HG02981 (cell line): ENCODE measurements around the gene DNAJC5.
"Not testable (repeated sequence)": the region's sequence is repeated elsewhere in the genome, so short reads cannot be mapped to it uniquely, and the experiment has no call there.

Source experiments
- ATAC-seq: cut with Tn5 transposase; IDR thresholded peaks from one replicate; pipeline ENCODE4 v1.9.1; 2021; ENCODE audit warnings: mild to moderate bottlenecking, moderate library complexity; ENCODE audit not compliant: unreplicated experiment

DNAJC5 gene

DNA sequence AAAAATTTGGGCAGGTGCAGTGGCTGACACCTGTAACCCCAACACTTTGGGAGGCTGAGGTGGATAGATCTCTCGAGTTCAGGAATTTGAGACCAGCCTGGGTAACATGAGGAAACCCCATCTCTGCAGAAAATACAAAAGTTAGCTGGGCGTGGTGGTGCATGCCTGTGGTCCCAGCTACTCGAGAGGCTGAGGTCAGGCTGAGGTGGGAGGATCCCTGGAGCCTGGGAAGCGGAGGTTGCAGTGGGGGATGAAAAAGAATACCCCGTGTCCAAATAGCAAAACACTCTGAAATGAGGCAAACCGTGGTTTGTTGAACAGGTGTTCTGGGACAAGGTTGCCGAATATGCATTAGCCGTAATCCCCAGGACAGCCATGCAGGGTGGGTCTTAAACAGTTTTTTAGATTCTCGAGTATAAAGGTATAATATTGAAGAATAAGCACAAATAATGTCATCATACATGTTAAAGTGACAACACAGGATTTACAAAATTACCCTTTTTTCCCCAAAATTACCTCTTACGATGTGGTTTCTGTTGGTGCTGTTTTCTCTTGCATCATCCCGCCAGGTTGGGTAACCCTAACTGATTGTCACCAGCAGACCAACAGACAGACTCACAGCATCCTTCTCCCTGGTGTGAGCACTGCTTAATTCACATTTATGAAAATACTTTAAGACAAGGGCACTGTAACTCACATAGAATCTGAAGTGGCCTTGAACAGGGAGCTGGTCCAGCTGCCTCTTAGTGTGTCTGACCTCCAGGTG lies 9.1 kb downstream of the DNAJC5 start:
- no peak for ATAC-seq

GRCh38 chr20:63908008-63908682 lies 13.2 kb downstream of the DNAJC5 start:
- ATAC-seq = no peak

- ATAC-seq = no peak
Observed at GRCh38 chr20:63911176-63911575, 16.2 kb downstream of the DNAJC5 start.

DNA sequence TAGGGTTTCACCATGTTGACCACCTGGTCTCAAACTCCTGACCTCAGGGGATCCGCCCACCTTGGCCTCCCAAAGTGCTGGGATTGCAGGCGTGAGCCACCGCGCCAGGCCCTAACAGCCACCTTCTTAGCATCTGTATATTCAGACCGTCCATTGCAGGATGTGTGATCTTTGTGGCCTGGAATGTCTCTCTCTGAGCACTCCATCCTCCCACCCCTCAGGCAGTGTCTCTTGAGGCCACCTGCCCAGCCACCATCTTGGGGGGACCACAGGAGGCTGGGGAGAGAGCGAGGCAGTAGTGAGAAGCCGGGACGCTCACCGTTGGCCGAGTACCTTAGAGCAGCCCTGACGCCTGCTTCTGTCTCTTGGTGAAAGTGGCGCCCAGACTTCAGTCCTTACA lies 18.8 kb downstream of the DNAJC5 start:
- ATAC-seq = no peak

DNA sequence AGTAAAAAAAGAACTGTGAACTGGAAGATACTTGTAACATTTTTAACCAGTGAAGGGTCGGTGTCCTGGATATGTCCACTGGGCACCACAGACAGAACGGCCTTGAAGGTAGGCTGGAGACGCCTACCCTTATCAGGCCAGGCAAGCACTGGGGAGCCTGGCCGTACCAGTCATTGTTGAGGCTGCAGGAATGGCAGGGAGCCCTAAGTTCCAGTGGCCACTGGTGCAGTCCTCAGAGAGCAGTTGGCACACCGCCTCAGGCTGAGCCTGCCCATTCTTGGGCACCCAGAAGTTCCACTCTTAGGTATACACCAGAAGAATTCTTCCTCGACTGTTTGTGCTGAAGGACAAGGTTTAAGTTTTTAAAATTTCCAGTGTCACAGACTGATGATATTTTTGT lies 20.5 kb downstream of the DNAJC5 start:
- no peak for ATAC-seq

DNA sequence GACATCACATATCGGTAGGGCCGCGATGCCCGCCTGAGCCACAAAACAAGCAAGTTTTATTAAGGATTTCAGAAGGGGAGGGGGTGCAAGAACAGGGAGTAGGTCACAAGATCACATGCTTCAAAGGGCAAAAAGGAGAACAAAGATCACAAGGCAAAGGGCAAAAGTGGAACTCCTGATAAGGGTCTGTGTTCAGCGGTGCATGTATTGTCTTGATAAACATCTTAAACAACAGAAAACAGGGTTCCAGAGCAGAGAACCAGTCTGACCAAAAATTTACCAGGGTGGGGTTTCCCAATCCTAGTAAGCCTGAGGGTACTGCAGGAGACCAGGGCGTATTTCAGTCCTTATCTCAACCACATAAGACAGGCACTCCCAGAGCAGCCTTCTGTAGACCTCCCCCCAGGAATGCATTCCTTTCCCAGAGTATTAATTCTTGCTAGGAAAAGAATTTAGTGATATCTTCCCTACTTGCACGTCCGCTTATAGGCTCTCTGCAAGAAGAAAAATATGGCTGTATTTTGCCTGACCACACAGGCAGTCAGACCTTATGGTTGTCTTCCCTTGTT lies 21.5 kb downstream of the DNAJC5 start:
- ATAC-seq = not testable (repeated sequence)

- ATAC-seq = no peak
Observed at GRCh38 chr20:63917811-63918210, 22.9 kb downstream of the DNAJC5 start.

- no peak for ATAC-seq
Observed at GRCh38 chr20:63919130-63919529, 24.2 kb downstream of the DNAJC5 start.

DNA sequence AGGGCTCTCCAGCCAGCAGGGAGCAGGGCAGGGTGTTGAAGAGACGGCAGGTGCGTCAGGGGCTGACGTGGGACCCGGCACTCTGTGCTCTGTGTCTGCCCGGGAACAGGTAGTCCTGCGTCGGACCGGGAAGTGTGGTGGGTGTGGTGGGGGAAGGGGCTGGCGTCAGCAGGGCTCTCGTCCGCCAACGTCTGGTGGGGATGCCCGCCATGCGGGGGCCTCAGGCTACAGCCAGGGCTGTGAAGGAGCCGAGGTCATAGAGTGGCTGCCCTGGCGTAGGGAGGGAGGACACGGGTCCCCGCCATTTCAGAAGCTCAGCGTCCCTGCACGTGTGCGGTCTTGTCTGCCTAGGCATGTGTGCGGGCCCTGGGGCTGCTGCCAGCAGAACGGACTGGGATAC lies 25.3 kb downstream of the DNAJC5 start:
- ATAC-seq = no peak

- no peak for ATAC-seq
Observed at GRCh38 chr20:63923651-63924050, 28.7 kb downstream of the DNAJC5 start.

DNA sequence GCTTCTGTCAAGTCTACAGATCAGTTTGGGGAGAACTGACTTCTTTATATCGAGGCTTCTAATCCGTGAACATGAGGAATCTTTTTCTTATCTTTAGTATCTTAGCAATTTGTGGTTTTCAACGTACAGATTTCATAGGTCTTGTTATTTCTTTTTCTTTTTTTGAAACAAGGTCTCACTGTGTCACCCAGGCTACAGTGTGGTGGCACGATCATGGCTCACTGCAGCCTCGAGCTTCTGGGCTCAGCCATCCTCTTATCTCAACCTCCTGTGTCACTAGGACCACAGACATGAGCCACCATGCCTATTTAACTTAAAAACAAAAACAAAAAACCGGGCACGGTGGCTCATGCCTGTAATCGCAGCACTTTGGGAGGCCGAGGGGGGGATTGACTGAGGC lies 29.3 kb downstream of the DNAJC5 start:
- no peak for ATAC-seq

DNA sequence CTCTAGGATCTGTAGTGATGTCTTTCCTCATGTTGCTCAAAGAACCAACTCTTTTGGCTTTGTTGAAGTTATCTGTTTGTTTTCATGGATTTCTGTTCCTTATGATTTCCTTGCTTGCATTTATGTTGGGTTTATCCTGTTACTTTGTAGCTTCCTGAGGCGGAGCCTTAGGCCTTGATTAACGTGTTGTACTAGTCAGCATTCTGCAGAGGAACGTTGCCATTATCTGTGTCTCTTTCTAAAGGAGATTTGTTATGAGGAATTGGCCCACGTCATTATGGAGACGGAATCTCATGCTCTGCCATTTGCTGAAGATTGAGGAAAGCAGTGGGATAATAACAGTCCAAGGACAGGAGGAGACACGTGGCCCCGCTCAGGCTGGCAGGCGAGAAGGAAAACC lies 31.4 kb downstream of the DNAJC5 start:
- no peak for ATAC-seq

GRCh38 chr20:63929071-63929470 lies 34.1 kb downstream of the DNAJC5 start:
- no peak for ATAC-seq

GRCh38 chr20:63929473-63929883 lies 34.6 kb downstream of the DNAJC5 start:
- ATAC-seq = not testable (repeated sequence)

DNA sequence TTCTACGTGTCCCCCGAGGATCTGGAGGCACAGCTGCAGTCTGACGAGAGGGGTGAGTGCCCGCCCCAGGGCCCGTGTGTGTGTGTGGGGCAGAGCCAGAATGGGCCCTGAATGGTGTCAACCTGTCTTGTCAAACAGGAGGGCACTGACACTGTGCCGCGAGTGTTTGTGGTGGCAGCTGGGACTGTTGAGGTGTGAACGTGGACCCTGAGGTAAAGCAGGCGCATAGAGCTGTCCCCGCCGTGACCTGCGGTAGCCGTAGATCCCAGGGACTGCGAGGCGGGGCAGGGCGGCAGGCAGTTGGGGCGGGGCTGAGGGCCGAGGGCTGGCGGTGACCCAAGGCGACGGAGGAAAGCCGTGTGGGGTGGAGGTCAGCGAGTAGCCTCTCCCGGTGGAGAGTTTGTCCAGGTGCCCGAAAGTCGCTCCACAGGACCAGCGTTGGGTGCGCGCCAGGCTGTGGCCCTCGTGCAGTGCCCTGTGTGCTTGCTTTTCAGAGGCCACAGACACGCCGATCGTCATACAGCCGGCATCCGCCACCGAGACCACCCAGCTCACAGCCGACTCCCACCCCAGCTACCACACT lies 36.1 kb downstream of the DNAJC5 start:
- no peak for ATAC-seq

DNA sequence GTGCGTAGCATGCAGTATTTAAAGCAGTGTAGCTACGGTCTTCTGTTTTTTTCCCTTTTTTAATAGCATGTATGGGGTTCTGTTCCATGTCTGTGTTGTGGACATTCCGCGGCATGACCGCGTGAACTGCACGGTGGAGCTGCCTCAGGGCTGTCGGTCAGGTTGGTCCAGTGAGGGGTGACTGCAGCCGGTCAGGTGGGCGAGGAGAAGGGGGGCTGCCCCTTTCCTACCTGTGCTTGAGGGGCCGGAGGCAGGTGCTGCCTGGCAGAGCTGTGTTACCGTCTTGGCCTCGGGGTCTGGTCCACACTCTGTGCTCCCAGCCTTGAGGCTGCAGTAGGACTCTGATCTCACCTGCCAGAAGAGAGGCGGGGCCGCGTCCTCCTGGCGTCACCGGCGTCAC lies 36.8 kb downstream of the DNAJC5 start:
- ATAC-seq = no peak

DNA sequence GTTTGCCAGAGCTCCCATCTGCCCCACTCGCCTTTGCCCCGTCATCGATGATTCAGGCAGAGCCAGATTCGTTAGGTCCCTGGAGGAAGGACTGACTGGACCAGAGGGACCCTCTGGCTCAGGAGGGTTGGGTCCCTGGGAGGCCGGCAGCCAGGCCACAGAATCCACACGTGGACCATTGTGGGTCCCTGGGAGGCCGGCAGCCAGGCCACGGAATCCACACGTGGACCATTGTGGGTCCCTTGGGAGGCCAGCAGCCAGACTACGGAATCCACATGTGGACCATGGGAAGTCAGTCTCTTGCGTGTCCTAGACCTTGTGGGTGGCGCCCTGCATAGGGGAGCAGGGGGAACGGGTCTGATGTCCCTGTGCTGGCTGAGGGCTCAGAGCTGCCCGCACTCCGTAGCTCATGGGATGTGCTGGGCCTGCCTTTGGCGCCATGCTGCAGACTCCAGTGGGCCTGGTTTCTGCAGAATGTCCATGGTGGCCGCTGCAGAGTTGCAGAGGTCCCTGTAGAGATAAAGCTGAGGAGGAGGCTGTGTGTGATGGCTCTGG lies 37.8 kb downstream of the DNAJC5 start:
- no peak for ATAC-seq

GRCh38 chr20:63933646-63934045 lies 38.7 kb downstream of the DNAJC5 start:
- no peak for ATAC-seq

GRCh38 chr20:63934271-63935068 lies 39.5 kb downstream of the DNAJC5 start:
- ATAC-seq = no peak

- no peak for ATAC-seq
Observed at GRCh38 chr20:63935447-63935846, 40.5 kb downstream of the DNAJC5 start.

- no peak for ATAC-seq
Observed at GRCh38 chr20:63937596-63937995, 42.7 kb downstream of the DNAJC5 start.
